Activated T-helper 1 cell treated with anti-CD3 and anti-CD28 coated beads, Interleukin-12 subunit alpha, Interleukin-12 subunit beta, Interleukin-2, Interleukin-4 antibody, amounts not matched to agents 30 ng/mL and 10 ng/mL and 1 ng/mL, durations not matched to agents 14 hours and 24 hours and 36 hours (primary cell): ENCODE measurements around the gene FMN1. TPM values are rescaled to one million over a fixed set of nuclear protein-coding genes. Genes with fewer than 3 reads are reported as not detected.
A peak's percentile ranks its signal among the peaks of the same experiment; 100 is the strongest.

Experiments used
- DNase-seq: peaks from one replicate; pipeline ENCODE4 v3.0.0; 2021; ENCODE audit warnings: low spot score
- H3K27ac Mint-ChIP-seq: one replicate; pipeline ENCODE4 v1.8.0; 2021; ENCODE audit warnings: mild to moderate bottlenecking, mixed read lengths
- H3K27me3 Mint-ChIP-seq: one replicate; pipeline ENCODE4 v1.8.0; 2022; ENCODE audit warnings: mild to moderate bottlenecking, moderate library complexity, mixed read lengths; ENCODE audit not compliant: insufficient read depth
- H3K36me3 Mint-ChIP-seq: one replicate; pipeline ENCODE4 v1.8.0; 2021; ENCODE audit warnings: low read depth, mixed read lengths
- H3K4me1 Mint-ChIP-seq: one replicate; pipeline ENCODE4 v1.8.0; 2021; ENCODE audit warnings: low read depth, mixed read lengths
- H3K4me3 Mint-ChIP-seq: one replicate; pipeline ENCODE4 v1.8.0; 2021; ENCODE audit warnings: mild to moderate bottlenecking, moderate library complexity, mixed read lengths
- H3K9me3 Mint-ChIP-seq: one replicate; pipeline ENCODE4 v1.8.0; 2021; ENCODE audit warnings: mixed read lengths
- intact Hi-C: fragments of 100-400 bp; cut with micrococcal nuclease; formaldehyde crosslinking; loops from one replicate; pipeline ENCODE4 v1.15.1; 2024
- total RNA-seq: library from RNA; stranded (reverse); gene quantifications from 2 replicates; pipeline ENCODE4 v1.2.3, GENCODE V29; 2022

The FMN1 gene
- total RNA-seq, 1 donor from 2014 or later: 0.03 TPM

- intact Hi-C loops: no loop called here
- no peak overlapping the region for H3K4me3 Mint-ChIP-seq
- H3K36me3 Mint-ChIP-seq: no peaks in the 10 kb centered on the region
- H3K9me3 Mint-ChIP-seq: peaks cover 9% of the 10 kb centered on the region
- DNase-seq: no peak
- peaks cover 9% of the 10 kb centered on the region for H3K4me1 Mint-ChIP-seq
- no peak overlapping the region for H3K27ac Mint-ChIP-seq
- H3K27me3 Mint-ChIP-seq: peaks cover 48% of the 10 kb centered on the region
These were observed 471.2 kb downstream of the FMN1 start for GRCh38 chr15:32723171-32723948.

- Mint-ChIP-seq H3K36me3 (no peaks in the 10 kb centered on the region), H3K27ac (no peak overlapping the region), H3K4me3 (no peak overlapping the region), H3K27me3 (peaks cover 52% of the 10 kb centered on the region), H3K9me3 (peaks cover 9% of the 10 kb centered on the region), H3K4me1 (peaks cover 9% of the 10 kb centered on the region)
- no peak for DNase-seq
- intact Hi-C loops: no loop called here
These were observed 472.4 kb downstream of the FMN1 start for GRCh38 chr15:32722136-32722535.

GRCh38 chr15:32721596-32721995 lies 472.9 kb downstream of the FMN1 start:
- intact Hi-C loops: no loop called here
- Mint-ChIP-seq H3K4me1 (peaks cover 13% of the 10 kb centered on the region), H3K27me3 (peaks cover 57% of the 10 kb centered on the region), H3K36me3 (no peaks in the 10 kb centered on the region), H3K9me3 (peaks cover 9% of the 10 kb centered on the region), H3K27ac (no peak overlapping the region), H3K4me3 (no peak overlapping the region)
- no peak for DNase-seq

GRCh38 chr15:32718821-32719716 lies 475.4 kb downstream of the FMN1 start:
- Mint-ChIP-seq H3K36me3 (peaks cover 1% of the 10 kb centered on the region), H3K4me3 (peak overlapping the region; percentile 20), H3K4me1 (peaks cover 16% of the 10 kb centered on the region), H3K9me3 (no peaks in the 10 kb centered on the region), H3K27me3 (peaks cover 66% of the 10 kb centered on the region), H3K27ac (peak overlapping the region; percentile 26)
- DNase-seq: no peak
- intact Hi-C loops: no loop called here

- Mint-ChIP-seq H3K4me1 (peaks cover 16% of the 10 kb centered on the region), H3K27ac (no peak overlapping the region), H3K9me3 (no peaks in the 10 kb centered on the region), H3K36me3 (peaks cover 1% of the 10 kb centered on the region), H3K4me3 (no peak overlapping the region), H3K27me3 (peaks cover 69% of the 10 kb centered on the region)
- DNase-seq: no peak
- intact Hi-C loops: no loop called here
These were observed 476.2 kb downstream of the FMN1 start for GRCh38 chr15:32718227-32718820.

GRCh38 chr15:32717426-32718226 lies 476.9 kb downstream of the FMN1 start, which contains the start of gene GREM1:
Gene GREM1, plus strand, starts transcription at chr15:32718004. Its CDS starts 12,687 bp downstream, at chr15:32730691.
- peaks cover 1% of the 10 kb centered on the region for H3K36me3 Mint-ChIP-seq
- intact Hi-C loops: no loop called here
- DNase-seq: no peak
- H3K4me1 Mint-ChIP-seq: peaks cover 9% of the 10 kb centered on the region
- peaks cover 71% of the 10 kb centered on the region for H3K27me3 Mint-ChIP-seq
- H3K9me3 Mint-ChIP-seq: no peaks in the 10 kb centered on the region
- peak within 1 kb of the TSS; percentile 58 for H3K27ac Mint-ChIP-seq
- H3K4me3 Mint-ChIP-seq: no peak within 1 kb of the TSS

- H3K27me3 Mint-ChIP-seq: peaks cover 67% of the 10 kb centered on the region
- no peaks in the 10 kb centered on the region for H3K9me3 Mint-ChIP-seq
- peaks cover 1% of the 10 kb centered on the region for H3K36me3 Mint-ChIP-seq
- no peak overlapping the region for H3K4me3 Mint-ChIP-seq
- intact Hi-C loops: no loop called here
- H3K4me1 Mint-ChIP-seq: peaks cover 7% of the 10 kb centered on the region
- no peak overlapping the region for H3K27ac Mint-ChIP-seq
- DNase-seq: no peak
These were observed 477.5 kb downstream of the FMN1 start for GRCh38 chr15:32716915-32717425.

GRCh38 chr15:32716216-32716914 lies 478.1 kb downstream of the FMN1 start:
- Mint-ChIP-seq H3K27me3 (peaks cover 64% of the 10 kb centered on the region), H3K4me1 (peaks cover 7% of the 10 kb centered on the region), H3K27ac (no peak overlapping the region), H3K9me3 (no peaks in the 10 kb centered on the region), H3K36me3 (peaks cover 1% of the 10 kb centered on the region), H3K4me3 (no peak overlapping the region)
- intact Hi-C loops: no loop called here
- DNase-seq: no peak

Other genes with a start within 250 kb of the FMN1 start
- gene RYR3, start 116.3 kb upstream of the FMN1 start, total RNA-seq: 0.02 TPM in 1 of 2 replicates, not detected in the other